Progenitor cell of endocrine pancreas (in vitro differentiated cells): ENCODE results near the gene GPR152. TPM values are rescaled to one million over a fixed set of nuclear protein-coding genes. Genes with fewer than 3 reads are reported as not detected.

ENCODE experiments used
- DNase-seq: peaks from one replicate; pipeline ENCODE4 v3.0.0; 2021; ENCODE audit warnings: low spot score; ENCODE audit not compliant: unreplicated experiment
- H3K27ac Mint-ChIP-seq: 2 replicates; pipeline ENCODE4 v1.8.0; 2021; ENCODE audit warnings: mild to moderate bottlenecking, moderate library complexity, mixed read lengths
- H3K27me3 Mint-ChIP-seq: 2 replicates; pipeline ENCODE4 v1.8.0; 2021; ENCODE audit warnings: mixed read lengths
- H3K36me3 Mint-ChIP-seq: 2 replicates; pipeline ENCODE4 v1.8.0; 2022; ENCODE audit warnings: mixed read lengths; ENCODE audit not compliant: insufficient read depth
- H3K4me1 Mint-ChIP-seq: 2 replicates; pipeline ENCODE4 v1.8.0; 2021; ENCODE audit warnings: low read depth, mixed read lengths
- H3K4me3 Mint-ChIP-seq: 2 replicates; pipeline ENCODE4 v1.8.0; 2021; ENCODE audit warnings: low read depth, mild to moderate bottlenecking, moderate library complexity, mixed read lengths
- H3K9me3 Mint-ChIP-seq: 2 replicates; pipeline ENCODE4 v1.8.0; 2021; ENCODE audit warnings: low read depth, mixed read lengths
- total RNA-seq: library from RNA; stranded (reverse); gene quantifications from 2 replicates; pipeline ENCODE4 v1.2.1, GENCODE V29; 2021
- TF ChIP-seq, protein P1 (sequence below): fragments of 200-600 bp; sonication (generic); IDR thresholded peaks from one replicate; pipeline ENCODE4 v1.5.0; 2021; ENCODE audit warnings: antibody characterized with exemption, mild to moderate bottlenecking; ENCODE audit not compliant: unreplicated experiment

The GPR152 gene
- total RNA-seq, 1 donor from 2014 or later: not detected

DNA sequence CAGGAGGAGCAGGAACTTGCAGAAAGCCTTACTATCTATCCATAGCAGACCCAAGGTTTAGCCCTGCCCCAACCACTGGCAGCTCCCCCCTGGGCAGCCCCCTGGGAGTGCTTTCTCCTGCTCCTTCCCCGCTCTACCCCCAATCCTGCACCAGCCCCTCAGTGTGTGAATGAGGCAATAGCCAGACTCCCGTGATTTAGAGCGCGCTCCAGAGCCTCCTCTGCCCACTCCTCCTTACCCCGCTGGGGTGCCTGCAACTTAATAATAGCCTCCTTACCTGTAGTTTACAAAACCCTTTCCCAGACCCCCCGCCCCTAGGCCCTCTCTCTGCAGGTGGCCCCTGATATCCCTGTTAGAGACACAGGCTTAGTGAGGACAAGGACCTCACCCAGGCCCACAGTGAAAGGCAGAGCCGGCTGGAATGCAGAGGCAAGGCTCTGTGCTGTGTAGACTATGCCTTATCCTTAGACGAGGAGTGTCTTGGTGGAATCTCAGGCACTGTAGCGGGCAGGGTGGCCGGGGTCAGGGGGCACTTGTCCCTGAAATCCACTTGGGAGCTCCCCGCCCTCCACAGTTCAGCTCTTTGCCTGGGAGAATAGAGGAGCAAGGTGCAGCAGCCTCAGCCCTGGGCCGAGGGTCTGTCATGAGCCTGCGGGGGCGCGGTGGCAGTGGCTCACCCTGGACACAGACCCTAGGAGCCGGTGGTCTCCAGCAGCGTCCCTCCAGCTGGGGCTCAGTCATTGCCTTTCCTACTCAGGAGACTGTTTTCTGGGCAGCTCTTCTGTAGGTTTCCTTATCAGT, 41.3 kb downstream of the GPR152 start:
- TF ChIP-seq, protein P1, sequence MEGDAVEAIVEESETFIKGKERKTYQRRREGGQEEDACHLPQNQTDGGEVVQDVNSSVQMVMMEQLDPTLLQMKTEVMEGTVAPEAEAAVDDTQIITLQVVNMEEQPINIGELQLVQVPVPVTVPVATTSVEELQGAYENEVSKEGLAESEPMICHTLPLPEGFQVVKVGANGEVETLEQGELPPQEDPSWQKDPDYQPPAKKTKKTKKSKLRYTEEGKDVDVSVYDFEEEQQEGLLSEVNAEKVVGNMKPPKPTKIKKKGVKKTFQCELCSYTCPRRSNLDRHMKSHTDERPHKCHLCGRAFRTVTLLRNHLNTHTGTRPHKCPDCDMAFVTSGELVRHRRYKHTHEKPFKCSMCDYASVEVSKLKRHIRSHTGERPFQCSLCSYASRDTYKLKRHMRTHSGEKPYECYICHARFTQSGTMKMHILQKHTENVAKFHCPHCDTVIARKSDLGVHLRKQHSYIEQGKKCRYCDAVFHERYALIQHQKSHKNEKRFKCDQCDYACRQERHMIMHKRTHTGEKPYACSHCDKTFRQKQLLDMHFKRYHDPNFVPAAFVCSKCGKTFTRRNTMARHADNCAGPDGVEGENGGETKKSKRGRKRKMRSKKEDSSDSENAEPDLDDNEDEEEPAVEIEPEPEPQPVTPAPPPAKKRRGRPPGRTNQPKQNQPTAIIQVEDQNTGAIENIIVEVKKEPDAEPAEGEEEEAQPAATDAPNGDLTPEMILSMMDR: no peak
- peaks cover 5% of the 10 kb centered on the region for H3K4me1 Mint-ChIP-seq
- no peak overlapping the region for H3K4me3 Mint-ChIP-seq
- H3K27ac Mint-ChIP-seq: peak overlapping the region; percentile 69
- no peak for DNase-seq
- H3K36me3 Mint-ChIP-seq: no peaks in the 10 kb centered on the region
- no peaks in the 10 kb centered on the region for H3K9me3 Mint-ChIP-seq
- H3K27me3 Mint-ChIP-seq: peaks cover 39% of the 10 kb centered on the region

GRCh38 chr11:67410369-67410831, 42.1 kb downstream of the GPR152 start:
- TF ChIP-seq, protein P1: no peak
- no peak for DNase-seq
- H3K36me3 Mint-ChIP-seq: no peaks in the 10 kb centered on the region
- H3K4me1 Mint-ChIP-seq: peaks cover 4% of the 10 kb centered on the region
- H3K27me3 Mint-ChIP-seq: peaks cover 36% of the 10 kb centered on the region
- H3K4me3 Mint-ChIP-seq: no peak overlapping the region
- no peaks in the 10 kb centered on the region for H3K9me3 Mint-ChIP-seq
- H3K27ac Mint-ChIP-seq: no peak overlapping the region

DNA sequence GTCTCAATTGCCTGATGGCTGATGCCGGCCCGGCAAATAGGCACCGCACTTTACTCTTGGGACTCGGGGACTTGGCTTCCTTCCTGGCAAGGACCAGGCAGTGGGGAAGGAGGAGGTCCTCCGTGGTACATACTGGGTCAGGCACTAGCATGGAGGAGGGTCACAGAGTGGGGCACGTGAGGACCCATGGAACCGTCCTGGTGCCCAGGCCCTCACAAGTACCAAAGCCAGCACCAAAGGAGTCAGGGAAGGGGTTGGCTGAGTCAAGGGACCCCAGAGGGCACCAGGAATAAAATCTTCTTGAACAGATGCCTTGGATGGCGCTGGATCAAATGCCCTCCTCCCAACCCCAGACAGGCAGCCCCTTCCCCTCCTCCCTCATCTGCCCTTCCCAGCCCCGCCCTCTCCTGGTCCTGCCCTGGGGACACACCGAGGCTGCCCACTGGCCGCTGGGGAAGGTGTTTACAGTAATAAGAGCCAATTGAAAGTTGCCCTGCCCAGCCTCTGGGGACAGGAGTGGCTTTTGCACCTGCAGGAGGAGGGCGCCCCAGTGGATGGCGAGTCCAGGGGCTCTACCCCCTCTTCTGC, 42.7 kb downstream of the GPR152 start:
- no peaks in the 10 kb centered on the region for H3K9me3 Mint-ChIP-seq
- no peak overlapping the region for H3K4me3 Mint-ChIP-seq
- peaks cover 4% of the 10 kb centered on the region for H3K4me1 Mint-ChIP-seq
- TF ChIP-seq, protein P1: no peak
- no peak overlapping the region for H3K27ac Mint-ChIP-seq
- DNase-seq: no peak
- peaks cover 36% of the 10 kb centered on the region for H3K27me3 Mint-ChIP-seq
- H3K36me3 Mint-ChIP-seq: no peaks in the 10 kb centered on the region

DNA sequence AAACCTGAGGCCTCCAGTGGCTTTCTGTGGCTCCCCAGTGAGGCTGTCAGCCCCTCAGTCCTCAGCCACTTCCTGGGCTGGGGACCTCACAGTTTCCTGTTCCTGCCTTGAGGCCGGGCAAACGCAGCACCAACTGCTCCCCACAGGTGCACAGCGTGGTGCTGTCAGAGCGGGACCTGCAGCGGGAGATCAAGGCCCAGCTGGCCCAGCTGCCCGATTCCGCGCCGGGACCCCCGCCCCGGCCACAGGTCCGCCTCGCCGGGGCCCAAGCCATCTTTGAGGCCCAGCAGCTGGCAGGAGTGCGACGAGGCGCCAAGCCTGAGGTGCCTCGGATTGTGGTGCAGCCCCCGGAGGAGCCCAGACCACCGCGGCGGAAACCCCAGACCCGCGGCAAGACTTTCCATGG, 43.3 kb downstream of the GPR152 start:
- no peak for DNase-seq
- Mint-ChIP-seq H3K4me3 (no peak overlapping the region), H3K27me3 (peaks cover 36% of the 10 kb centered on the region), H3K27ac (no peak overlapping the region), H3K9me3 (no peaks in the 10 kb centered on the region), H3K4me1 (peaks cover 4% of the 10 kb centered on the region), H3K36me3 (no peaks in the 10 kb centered on the region)
- TF ChIP-seq, protein P1: no peak

- Mint-ChIP-seq H3K4me3 (no peak overlapping the region), H3K36me3 (no peaks in the 10 kb centered on the region), H3K9me3 (no peaks in the 10 kb centered on the region), H3K4me1 (peaks cover 4% of the 10 kb centered on the region), H3K27me3 (peaks cover 36% of the 10 kb centered on the region), H3K27ac (no peak overlapping the region)
- TF ChIP-seq, protein P1: no peak
- DNase-seq: no peak
Measured at GRCh38 chr11:67408437-67409200, 43.9 kb downstream of the GPR152 start.
